Medulla oblongata (tissue), 1 donor: ENCODE measurements around the gene BRD1.
"Not testable (repeated sequence)": the region's sequence is repeated elsewhere in the genome, so short reads cannot be mapped to it uniquely, and the experiment has no call there.

ENCODE experiments used
- DNase-seq: peaks from one replicate; pipeline ENCODE4 v3.0.0-alpha.2; 2015; ENCODE audit errors: extremely low spot score

Gene BRD1

DNA sequence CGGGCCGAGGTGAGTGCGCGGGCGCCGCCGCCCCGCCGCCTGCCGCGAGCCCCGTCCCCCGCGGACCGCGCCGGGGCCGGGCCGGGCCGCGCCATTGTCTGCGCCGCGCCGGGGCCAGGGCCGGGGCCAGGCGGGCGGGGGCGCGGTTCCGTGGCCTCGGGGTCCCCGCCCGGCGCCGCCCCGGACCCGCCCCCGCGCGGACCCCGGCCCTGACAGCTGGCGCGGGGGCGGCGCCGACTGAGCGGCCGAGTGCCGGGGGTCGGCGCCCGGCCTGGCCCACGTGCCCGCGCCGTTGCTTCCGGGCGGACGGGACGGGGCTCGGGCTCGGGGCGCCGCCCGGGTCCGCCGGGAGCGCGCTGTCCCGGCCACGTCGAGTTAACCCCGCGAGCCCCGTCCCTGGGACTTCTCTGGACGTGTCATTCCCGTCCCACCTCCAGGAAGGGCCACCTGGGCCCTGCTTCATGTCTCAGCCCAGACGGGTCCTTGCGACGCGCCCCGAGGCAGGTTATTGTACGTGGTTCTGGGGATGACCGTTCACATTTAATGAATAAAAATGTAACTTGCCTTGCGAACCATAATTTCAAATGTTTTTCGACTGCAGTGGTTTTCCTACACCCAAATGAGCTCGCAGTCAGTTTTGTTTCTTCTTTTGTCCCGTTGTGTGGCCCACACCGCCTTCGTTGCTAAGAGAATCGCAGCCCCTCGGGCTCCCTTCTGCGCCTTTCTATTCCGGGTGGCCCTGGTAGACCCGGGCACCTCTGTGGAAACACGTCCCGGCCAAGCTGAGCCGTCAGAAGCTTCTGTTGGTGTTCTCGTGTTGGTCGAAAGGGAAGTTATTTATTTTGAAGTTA is 26.5 kb upstream of the BRD1 start:
- peak; percentile 26 for DNase-seq

DNA sequence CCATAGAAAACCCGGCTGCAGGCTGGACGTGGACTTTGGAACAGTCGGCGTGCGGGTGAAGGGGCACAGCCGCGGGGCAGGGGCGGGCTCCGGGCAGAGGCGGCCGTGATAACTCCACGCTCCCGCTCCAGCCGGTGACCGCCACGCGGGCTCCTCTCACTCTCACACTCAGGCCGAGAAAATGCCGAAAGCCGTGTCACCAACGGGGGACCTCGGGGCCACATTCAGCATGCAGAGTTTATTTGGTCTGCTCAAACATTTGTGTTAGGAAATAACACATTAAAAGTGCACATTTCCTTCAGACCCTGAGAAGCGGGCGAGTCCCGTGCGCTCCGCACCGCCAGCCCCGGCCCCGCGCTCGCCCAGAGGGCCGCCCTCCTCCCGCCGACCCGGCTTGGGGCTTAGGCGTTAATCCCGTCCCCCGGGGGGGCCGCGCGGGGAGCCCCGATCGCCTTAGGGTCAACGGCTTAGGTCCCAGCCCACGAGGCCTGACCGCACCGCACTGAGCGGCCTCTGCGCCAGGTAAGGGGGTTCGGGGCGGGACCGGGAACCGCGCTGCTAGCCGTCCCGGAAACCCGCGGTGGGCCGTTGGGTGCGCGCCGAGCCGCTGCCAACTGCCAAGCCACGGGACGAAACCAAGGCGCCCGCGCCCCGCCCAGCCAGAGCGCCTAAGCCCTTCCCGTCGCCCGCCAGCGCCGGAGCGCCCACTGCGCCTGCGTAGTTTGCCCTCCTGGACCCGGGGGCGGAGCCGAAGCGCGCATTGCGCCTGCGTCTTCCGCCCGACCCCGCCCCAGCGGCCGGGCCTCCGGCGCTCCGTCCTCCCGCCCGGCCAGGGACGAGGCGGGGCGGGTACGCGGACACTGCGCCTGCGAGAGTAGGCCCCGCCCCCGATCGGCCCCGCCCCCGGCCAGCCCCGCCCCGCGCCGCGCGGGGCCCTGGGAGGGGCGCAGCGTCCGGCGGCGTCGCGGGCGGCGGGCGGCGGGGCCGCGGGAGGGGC is 25.5 kb upstream of the BRD1 start, which contains the start of gene ZBED4:
TSS of gene ZBED4 (plus strand) at position 947 of the 997 bp plus-strand sequence. CDS start 29,819 bp downstream, outside the sequence.
- peak; percentile 98 for DNase-seq

DNA sequence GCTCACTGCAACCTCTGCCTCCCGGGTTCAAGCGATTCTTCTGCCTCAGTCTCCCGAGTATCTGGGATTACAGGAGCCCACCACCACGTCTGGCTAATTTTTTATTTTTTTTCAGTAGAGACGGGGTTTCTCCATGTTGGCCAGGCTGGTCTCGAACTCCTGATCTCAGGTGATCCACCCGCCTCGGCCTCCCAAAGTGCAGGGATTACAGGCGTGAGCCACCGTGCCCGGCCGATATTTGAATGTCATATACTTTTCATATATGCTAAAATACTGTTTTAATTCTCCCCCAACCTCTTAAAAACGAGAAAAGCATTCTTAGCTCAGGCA is 24.9 kb upstream of the BRD1 start:
- not testable (repeated sequence) for DNase-seq

DNA sequence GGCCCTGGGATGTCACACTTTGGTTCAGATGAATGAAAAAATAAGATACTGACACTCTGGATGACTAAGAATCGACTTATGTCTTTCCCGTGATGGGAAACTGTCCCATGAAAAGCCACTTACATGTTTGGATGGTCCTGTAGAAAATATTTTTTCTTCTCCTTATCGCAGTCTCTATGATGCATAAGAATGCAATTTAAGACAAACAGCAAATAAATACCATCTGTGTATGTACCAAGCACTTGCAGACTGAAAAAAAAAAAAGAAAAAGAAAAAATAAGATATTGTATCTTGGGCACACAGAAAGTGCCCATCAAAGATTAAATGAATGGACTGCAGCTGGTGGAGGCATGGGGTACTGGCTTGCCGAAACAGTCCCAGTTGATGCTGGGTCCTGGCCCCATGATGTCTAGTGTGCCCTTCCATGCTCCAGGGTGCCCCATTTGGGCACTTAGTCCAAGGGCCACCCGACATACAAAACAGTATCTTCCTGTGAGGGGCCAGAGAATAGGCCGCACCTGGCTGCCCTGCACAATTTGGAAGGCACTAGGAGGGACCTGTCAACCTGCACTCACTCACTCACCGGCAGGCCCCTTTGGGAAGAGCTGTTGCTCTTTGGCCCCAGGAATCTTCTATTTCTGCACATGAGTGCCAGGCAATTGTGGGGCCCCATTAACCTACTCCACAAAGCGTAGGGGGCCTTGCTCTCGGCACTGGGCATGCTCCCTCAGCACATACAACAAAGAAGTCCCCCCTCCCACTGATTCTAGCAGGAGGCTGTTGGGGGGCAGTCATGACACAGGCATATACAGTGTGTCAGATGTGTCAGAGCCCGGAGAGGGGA is 23.5 kb upstream of the BRD1 start:
- no peak for DNase-seq

DNA sequence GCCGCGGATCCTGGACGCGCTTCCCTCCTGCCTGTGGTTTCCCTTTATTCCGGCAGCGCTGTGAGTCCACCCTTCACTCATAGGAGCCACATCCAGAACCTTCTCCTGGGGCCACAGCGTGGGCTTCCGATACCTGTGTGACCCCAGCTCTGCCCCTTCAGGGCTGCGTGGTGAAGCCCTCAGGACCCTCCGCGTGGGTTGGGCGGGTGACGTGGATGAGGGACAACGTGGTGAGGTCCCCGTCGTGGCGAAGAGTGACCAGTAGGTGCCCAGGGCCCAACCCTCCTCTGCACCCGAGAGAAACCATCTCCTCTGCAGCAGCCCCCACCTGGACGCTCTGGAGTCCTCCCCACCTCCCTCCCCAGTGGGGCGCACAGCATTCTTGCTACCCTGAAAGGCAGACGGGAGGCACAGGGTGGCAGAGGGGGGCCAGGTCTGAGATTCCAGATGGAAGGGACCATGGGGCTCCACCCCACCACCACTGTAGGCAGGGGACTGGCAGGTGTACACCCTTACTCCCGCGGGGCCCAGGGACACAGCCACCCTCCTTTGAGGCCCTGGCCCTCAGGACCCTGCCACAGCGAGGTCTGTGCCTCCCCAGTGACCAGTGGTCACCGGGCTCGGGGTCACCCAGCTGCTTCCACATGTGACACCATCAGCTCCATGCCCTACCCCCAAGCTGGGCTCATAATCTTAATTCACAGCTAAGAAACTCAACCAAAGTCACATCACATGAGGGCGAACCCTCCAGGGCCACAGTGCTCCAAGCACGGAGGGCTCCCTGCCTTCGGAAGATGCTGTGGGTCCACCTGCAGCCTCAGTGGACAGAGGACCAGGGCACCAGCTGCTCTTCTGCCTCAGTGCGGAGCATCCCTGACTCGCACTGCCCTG is 22.6 kb upstream of the BRD1 start:
- DNase-seq: no peak

DNA sequence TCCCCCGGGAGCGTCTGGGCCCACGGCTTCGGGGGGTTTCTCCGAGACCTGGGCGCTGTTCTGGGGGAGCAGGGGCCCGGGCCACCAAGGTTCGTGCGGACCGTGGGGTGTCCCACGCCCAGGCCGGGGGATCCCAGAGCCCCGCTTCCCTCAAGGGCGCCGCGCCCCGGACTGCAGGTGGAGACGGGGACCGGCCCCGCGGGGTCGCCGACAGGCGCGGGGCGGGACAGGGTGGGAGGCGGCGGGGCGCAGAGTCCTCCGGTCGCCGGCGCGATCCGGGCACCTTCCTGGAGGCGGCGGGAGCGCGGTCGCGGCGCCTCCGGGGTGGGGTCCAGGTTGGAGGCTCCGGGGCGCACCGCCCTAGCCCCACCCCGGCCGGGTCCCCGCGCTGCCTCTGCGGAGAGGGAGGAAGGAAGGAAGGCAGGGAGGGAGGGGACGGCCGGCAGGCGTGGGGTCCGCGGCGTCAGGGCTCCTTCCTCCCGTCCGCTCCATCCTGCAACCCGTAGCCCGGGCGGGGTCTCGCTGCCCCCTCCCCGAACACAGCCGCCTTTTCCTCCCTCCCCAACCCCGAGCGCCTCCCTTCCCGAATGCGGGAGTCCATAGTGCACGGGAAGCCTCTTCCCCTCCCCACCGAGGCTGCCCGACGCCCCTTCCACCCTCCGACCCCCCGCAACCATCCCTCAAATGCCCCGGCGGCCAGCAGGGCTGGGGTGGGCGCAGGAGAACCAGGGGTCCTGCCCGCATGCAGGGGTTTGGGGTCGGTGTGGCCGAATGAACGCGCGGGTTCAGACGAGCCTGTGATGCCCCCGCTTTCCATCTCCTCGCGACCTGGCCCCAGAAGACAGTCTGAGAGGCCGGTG is 21.7 kb upstream of the BRD1 start:
- no peak for DNase-seq

DNA sequence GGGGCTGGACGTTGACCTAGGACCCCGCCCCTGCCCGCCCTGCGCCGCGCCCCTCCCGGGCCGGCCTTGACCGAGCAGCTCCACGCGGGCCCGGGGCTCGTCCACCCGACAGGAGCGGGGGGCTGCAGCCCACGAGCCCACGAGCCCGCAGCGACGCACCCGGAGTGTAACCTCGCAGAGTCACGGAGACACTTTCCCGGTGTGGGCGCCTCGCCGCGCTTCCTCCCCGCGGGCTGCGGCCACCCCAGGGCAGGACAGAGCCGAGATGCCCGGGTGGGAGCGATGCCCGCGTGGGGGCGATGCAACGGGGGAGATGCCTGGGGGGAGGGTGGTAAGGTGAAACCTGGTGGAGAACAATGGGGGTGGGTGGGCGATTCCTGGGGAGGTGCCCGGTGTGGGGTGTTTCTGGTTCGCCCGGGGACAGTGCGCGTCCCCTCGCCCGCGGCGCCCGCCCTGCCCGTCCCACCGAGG is 21.1 kb upstream of the BRD1 start:
- no peak for DNase-seq

DNA sequence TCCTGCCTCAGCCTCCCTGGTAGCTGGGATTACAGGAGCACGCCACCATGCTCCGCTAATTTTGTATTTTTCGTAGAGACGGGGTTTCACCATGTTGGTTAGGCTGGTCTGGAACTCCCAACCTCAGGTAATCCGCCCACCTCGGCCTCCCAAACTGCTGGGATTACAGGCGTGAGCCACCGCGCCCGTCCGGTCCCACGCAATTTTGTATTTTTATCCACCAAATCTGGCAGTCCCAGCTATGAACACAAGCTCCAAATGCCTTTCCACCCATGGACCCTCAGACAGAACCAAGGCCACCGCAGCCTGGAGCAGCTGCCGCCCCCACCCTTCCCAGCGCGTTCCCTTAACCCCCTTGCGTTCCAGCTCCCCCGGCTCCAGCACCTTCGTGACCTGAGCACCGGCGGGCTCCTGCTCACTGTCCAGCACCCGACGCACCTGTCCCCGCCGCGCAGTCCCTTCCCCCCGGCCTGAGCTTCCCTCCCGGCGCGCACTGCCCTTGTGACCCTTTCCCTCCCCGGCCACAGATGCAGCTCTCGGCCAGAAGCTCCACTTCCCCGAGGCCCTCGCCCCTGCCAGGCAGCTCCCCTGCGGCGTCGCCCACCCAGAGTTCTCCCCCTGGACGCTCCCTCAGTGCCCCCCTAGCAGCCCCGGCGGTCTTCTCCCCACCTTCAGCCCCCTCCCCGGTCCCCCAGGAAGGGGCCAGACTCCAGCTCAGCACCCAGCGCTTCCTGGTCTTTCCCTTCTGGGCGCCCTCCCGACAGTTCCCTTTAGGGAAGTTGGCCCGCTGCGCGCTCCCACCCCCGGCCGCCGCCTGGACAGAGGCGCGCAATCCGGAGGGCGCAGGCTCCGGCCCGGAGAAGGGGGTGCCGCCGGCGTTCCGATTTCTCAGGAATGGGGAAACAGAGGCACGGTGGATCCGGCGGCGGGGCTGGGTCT is 20.3 kb upstream of the BRD1 start:
- DNase-seq: no peak

DNA sequence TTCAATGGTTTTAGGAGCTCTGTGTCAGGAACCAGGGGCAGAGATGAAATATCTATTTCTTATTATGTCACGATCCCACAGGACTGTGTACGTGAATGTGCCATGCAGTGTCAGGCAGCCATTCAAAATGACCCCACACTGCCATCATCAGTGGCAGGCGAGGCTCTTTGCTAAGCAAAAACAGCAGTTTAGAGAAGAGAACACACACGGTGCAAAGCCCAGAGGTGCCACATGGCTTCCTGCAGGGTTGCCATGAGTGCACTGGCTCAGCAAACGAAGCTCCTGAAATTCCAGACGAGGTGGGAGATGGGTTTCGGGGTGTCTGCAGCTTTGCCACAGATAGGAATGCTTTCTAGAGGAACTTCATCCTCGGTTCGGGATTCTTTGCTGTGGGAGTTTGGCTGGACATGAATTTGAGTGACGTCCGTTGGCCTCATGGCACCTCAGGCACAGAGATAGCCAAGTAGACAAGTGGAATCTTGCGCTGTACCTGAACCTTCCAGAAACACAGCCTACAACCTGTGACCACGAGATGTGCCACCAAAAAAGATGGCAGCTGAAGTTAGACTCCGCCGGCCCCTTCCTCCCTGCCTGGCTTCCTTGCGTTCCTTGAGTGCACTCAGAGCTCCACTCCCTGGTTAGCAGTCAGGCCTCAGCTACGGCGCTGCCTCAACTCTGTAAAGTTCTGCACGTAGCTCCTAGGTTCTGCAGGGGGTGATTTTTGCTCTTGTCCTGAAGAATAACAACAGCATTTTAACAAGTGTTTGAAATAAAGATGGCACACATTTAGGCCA is 18.2 kb upstream of the BRD1 start:
- no peak for DNase-seq

DNA sequence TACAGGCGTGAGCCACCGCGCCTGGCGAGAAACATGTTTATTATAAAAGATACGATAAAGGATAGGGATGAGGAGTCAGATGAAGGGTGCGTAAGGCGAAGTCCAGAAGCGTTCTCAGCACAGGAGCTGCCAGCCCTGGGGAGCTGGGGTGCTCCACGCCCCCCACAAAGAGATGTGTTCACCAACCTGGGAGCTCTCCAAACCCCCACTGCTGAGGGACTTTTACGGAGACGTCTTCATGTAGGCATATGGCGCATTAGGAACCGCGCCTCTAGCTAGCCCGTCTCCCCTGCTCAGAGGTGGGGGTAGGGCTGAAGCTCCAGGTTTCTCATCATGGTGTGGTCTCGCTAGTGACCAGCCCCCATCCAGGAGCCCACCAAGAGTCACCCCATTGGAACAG is 17.6 kb upstream of the BRD1 start:
- no peak for DNase-seq

DNA sequence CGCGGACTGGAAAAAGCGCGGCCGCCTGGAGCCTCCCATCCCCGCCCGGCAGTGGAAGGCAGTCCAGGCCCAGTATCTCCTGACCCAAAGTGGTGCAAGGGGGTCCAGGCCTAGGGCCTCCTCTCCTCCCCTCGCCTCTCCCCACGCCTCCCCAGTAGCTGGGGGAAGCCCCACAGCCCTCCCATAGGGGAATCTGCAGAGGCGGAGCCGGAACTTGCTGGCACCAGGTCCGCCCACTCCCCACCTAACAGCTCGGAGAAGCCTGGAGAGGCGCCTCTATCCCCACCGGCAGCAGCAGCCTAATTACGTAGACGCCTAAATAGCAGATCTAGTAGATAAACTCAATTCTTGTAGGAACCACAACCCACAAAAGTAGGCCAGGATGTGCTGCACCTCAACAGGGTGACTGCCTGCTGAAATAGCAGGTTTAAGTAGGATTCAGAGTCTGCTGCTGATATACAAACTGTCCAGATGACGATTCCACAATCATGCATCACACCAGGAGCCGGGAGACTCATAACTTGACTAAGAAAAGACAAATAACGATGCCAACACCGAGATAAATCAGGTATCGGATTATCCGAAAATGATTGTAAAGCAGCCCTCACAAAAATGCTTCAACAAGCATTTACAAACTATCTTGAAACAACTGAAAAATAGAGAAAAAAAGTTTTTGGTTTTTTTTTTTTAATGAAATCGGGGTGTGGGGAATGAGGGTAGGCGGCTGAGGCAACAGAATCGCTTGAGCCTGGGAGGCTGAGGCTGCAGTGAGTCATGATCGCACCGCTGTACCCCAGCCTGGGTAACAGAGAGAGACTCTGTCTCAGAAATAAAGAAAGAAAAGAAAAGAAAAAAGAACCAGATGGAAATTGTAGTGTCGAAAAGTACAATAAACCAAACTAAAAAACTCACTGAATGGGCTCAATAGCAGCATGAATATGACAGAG is 11.4 kb upstream of the BRD1 start:
- no peak for DNase-seq

DNA sequence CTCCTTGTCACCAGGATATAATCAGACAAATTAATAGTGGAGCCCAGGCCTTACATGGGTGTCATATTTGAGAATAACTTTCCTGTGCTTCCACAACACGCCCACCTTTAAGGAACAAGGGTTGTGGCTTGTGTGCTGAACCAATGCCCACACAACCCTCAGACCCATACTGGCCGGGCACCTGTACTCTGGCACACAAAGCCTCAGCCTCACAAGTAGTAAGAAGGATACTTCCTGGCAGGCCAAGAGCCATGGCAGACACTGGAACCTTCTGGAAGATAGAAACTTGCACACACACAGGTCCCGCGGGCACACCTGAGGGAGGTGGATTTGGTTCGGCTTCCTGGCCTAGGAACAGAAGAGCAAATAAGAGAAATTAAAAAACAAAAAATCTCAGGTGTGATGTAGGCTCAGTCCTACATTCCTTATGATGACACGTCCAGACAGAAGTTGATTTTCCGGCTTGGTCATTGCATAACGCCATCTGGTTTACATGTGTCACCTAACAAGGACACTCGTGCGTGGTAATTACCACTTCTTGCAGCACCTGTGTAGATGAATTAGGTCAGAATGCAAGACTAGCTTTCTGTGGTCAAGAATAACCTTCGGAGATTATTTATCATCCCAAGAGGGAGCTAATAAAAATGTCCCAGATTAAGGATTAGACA is 5.8 kb upstream of the BRD1 start:
- DNase-seq: no peak

DNA sequence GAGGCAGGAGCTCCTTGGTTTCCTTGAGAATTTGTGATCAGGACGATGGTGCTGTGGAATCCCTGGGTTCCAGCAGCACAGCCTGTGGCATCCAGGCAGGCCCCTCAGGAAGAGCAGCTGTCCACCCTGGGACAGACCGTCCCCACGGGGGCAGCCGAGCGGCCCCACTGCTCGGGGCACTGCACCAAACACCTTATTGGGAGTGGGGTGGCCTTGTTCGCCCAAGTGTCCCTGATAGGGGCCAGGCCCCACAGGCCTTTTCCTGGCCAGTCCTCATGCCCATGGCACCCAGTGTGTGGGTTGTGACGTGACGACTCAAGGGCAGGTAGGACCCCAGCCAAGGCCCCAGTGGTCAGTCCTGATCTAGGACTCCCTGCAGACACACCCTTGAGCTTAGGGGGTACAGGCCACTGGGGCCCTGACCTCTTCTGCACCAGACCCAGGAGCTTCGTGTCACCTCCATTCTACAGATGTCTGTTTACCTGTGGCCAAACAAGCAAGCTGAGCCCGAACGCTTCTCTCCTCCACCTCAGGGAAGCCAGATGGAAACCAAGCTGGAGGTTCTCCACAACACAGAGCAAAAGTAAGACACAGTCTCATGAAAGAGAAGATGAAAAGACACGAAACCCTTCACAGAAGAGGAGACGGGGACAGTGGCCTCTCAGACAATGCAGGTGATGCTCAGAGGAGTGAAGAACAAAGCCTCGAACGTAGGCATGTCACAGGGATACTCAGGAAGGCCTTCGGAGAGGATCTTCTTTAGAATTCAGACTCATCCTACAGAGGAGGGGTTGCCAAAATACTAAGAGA is 1.6 kb upstream of the BRD1 start:
- DNase-seq: no peak

DNA sequence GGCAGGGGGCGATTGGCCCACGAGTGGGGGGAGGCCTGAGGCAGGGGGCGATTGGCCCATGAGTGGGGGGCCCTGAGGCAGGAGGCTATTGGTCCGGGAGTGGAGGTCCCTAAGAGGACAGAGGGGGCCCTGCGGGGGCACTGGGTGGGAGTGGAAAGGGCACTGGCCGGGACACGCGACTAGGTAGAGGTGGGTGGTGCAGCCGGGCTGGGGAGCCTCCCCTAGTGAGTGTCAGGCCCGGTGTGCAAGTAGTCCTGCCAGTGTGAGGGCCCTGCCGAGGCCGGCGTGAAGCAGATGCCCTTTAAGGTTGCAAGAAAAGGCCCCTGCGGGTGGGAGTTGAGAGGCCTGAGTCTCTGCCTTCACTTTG is 909 bp upstream of the BRD1 start:
- DNase-seq: no peak

DNA sequence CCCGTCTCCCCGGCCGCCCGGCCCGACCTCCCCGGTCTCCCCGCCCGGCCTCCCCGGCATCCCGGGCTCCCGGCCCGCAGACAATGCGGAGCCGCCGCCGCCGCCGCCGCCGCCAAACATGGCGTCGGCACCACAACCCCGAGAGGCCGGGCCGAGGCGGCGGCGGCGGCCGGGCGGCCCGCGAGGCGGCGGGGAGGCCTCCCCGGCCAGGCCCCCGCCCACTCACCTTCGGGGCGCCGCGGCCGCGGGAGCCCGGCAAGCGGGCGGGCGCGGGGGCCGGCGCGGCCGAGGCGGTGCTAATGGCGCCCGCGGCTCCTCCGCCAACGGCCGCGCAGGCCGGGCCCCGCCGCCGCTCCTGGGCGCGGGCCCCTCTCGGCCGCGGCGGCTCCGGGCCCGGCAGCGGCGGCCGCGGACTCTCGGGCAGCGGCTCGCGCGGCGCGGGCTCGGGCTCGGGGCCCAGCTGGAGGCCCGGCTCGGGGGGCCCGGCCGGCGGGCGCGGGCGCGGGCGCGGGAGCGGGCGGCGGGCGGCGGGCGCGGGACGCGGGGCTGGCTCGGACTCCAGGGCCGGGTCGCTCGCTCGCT is 311 bp downstream of the BRD1 start:
- no peak for DNase-seq
